Subcutaneous abdominal adipose tissue (tissue), 5 donors: ENCODE measurements around the gene PUDP.
"Not testable (repeated sequence)": the region's sequence is repeated elsewhere in the genome, so short reads cannot be mapped to it uniquely, and the experiment has no call there.

Source experiments
- H3K27ac ChIP-seq: one replicate; pipeline ENCODE4 v1.7.0; 2013; ENCODE audit warnings: low read depth, mild to moderate bottlenecking, inconsistent platforms, low read length, moderate library complexity
- H3K27me3 ChIP-seq, 5 donors: one replicate each; pipeline ENCODE4 v1.7.0; 2013; ENCODE audit warnings: low read length in 5 of 5, inconsistent platforms in 1 of 5; ENCODE audit not compliant: control insufficient read depth in 5 of 5, insufficient read depth in 4 of 5
- H3K36me3 ChIP-seq, 5 donors: one replicate each; pipeline ENCODE4 v1.7.0; 2013; ENCODE audit warnings: low read length in 5 of 5; ENCODE audit not compliant: control insufficient read depth in 5 of 5, insufficient read depth in 5 of 5
- H3K4me1 ChIP-seq, 5 donors: one replicate each; pipeline ENCODE4 v1.7.0; 2013; ENCODE audit warnings: low read length in 5 of 5, mild to moderate bottlenecking in 3 of 5, moderate library complexity in 1 of 5; ENCODE audit not compliant: control insufficient read depth in 5 of 5, insufficient read depth in 5 of 5
- H3K4me3 ChIP-seq, 5 donors: one replicate each; pipeline ENCODE4 v1.7.0; 2013; ENCODE audit warnings: low read length in 5 of 5, low read depth in 1 of 5
- H3K9ac ChIP-seq, 5 donors: one replicate each; pipeline ENCODE4 v1.7.0; 2013; ENCODE audit warnings: low read length in 5 of 5, mild to moderate bottlenecking in 4 of 5, moderate library complexity in 3 of 5
- H3K9me3 ChIP-seq, 5 donors: one replicate each; pipeline ENCODE4 v1.7.0; 2013; ENCODE audit warnings: low read length in 5 of 5; ENCODE audit not compliant: control insufficient read depth in 5 of 5
- donor health status: healthy.
- donor health status: healthy.
- donor health status: healthy.
- donor health status: healthy.
- donor health status: healthy.

The PUDP gene

GRCh38 chrX:7111518-7111917, 36.4 kb downstream of the PUDP start:
- Histone ChIP-seq H3K9me3 (no peaks in the 10 kb centered on the region), H3K27ac (no peak overlapping the region)

GRCh38 chrX:7110821-7111276, 37.1 kb downstream of the PUDP start:
- no peak overlapping the region for H3K27ac ChIP-seq
- H3K36me3 ChIP-seq: peaks cover 0 to 4% (median 0%) of the 10 kb centered on the region in 5 donors
- H3K4me3 ChIP-seq: no peak overlapping the region
- H3K27me3 ChIP-seq: no peaks in the 10 kb centered on the region
- H3K9me3 ChIP-seq: no peaks in the 10 kb centered on the region
- no peak overlapping the region for H3K9ac ChIP-seq
- peaks cover 0 to 31% (median 19%) of the 10 kb centered on the region in 5 donors for H3K4me1 ChIP-seq

More at GRCh38 chrX:7111518-7111917, 36.4 kb downstream of the PUDP start:
- no peaks in the 10 kb centered on the region for H3K27me3 ChIP-seq
- no peak overlapping the region for H3K9ac ChIP-seq
- peaks cover 0 to 36% (median 26%) of the 10 kb centered on the region in 5 donors for H3K4me1 ChIP-seq
- no peak overlapping the region for H3K4me3 ChIP-seq
- peaks cover 0 to 4% (median 0%) of the 10 kb centered on the region in 5 donors for H3K36me3 ChIP-seq

GRCh38 chrX:7109838-7110793, 37.8 kb downstream of the PUDP start:
- H3K9me3 ChIP-seq: no peaks in the 10 kb centered on the region
- H3K4me1 ChIP-seq: peaks cover 0 to 28% (median 12%) of the 10 kb centered on the region in 5 donors
- H3K4me3 ChIP-seq: no peak overlapping the region
- no peaks in the 10 kb centered on the region for H3K27me3 ChIP-seq
- no peak overlapping the region for H3K9ac ChIP-seq
- peaks cover 0 to 6% (median 4%) of the 10 kb centered on the region in 5 donors for H3K36me3 ChIP-seq
- H3K27ac ChIP-seq: no peak overlapping the region

- Histone ChIP-seq H3K27me3 (no peaks in the 10 kb centered on the region), H3K9me3 (no peaks in the 10 kb centered on the region), H3K36me3 (peaks cover 4 to 12% (median 11%) of the 10 kb centered on the region in 5 donors), H3K9ac (peak overlapping the region in 2 of 5 donors; percentile 25 to 48), H3K4me1 (peaks cover 0 to 28% (median 11%) of the 10 kb centered on the region in 5 donors), H3K4me3 (peak overlapping the region in 3 of 5 donors; percentile 41 to 45 (median 43)), H3K27ac (no peak overlapping the region)
Measured at GRCh38 chrX:7109049-7109531, 38.9 kb downstream of the PUDP start.

- Histone ChIP-seq H3K27ac (no peak overlapping the region), H3K27me3 (no peaks in the 10 kb centered on the region), H3K4me3 (no peak overlapping the region), H3K36me3 (peaks cover 4 to 20% (median 13%) of the 10 kb centered on the region in 5 donors), H3K9me3 (peaks cover 0 to 1% (median 0%) of the 10 kb centered on the region in 5 donors), H3K4me1 (peaks cover 0 to 28% (median 11%) of the 10 kb centered on the region in 5 donors), H3K9ac (no peak overlapping the region)
Measured at GRCh38 chrX:7108030-7108429, 39.9 kb downstream of the PUDP start.

- Histone ChIP-seq H3K4me1 (peaks cover 0 to 28% (median 11%) of the 10 kb centered on the region in 5 donors), H3K27me3 (no peaks in the 10 kb centered on the region), H3K4me3 (no peak overlapping the region), H3K36me3 (peaks cover 4 to 23% (median 13%) of the 10 kb centered on the region in 5 donors), H3K9ac (no peak overlapping the region), H3K27ac (no peak overlapping the region), H3K9me3 (peaks cover 0 to 3% (median 0%) of the 10 kb centered on the region in 5 donors)
Measured at GRCh38 chrX:7106649-7107048, 41.3 kb downstream of the PUDP start.

GRCh38 chrX:7102119-7102518, 45.8 kb downstream of the PUDP start:
- no peaks in the 10 kb centered on the region for H3K4me1 ChIP-seq
- peaks cover 11 to 25% (median 18%) of the 10 kb centered on the region in 5 donors for H3K36me3 ChIP-seq
- H3K9ac ChIP-seq: no peak overlapping the region
- H3K27me3 ChIP-seq: no peaks in the 10 kb centered on the region
- H3K4me3 ChIP-seq: no peak overlapping the region
- H3K9me3 ChIP-seq: peaks cover 0 to 3% (median 0%) of the 10 kb centered on the region in 5 donors
- H3K27ac ChIP-seq: no peak overlapping the region

- H3K27me3 ChIP-seq: no peaks in the 10 kb centered on the region
- H3K4me1 ChIP-seq: no peaks in the 10 kb centered on the region
- no peak overlapping the region for H3K4me3 ChIP-seq
- peaks cover 0 to 3% (median 0%) of the 10 kb centered on the region in 5 donors for H3K9me3 ChIP-seq
- peaks cover 11 to 30% (median 18%) of the 10 kb centered on the region in 5 donors for H3K36me3 ChIP-seq
- H3K27ac ChIP-seq: no peak overlapping the region
- H3K9ac ChIP-seq: no peak overlapping the region
Measured at GRCh38 chrX:7100022-7100421, 47.9 kb downstream of the PUDP start.

GRCh38 chrX:7095657-7096056, 52.3 kb downstream of the PUDP start:
- H3K27me3 ChIP-seq, H3K4me1 ChIP-seq, H3K4me3 ChIP-seq, H3K9ac ChIP-seq, H3K27ac ChIP-seq, H3K9me3 ChIP-seq: not testable (repeated sequence)
- peaks cover 0 to 25% (median 5%) of the 10 kb centered on the region in 5 donors for H3K36me3 ChIP-seq

- H3K36me3 ChIP-seq: peaks cover 0 to 24% (median 5%) of the 10 kb centered on the region in 5 donors
- H3K27ac ChIP-seq: no peak overlapping the region
- H3K27me3 ChIP-seq: no peaks in the 10 kb centered on the region
- H3K4me3 ChIP-seq: no peak overlapping the region
- H3K9ac ChIP-seq: no peak overlapping the region
- H3K4me1 ChIP-seq: peaks cover 0 to 10% (median 8%) of the 10 kb centered on the region in 5 donors
- no peaks in the 10 kb centered on the region for H3K9me3 ChIP-seq
Measured at GRCh38 chrX:7093305-7093704, 54.6 kb downstream of the PUDP start.
